GM23338 (cell line): ENCODE results near the gene SLC23A2. TPM values are rescaled to one million over a fixed set of nuclear protein-coding genes. Genes with fewer than 3 reads are reported as not detected.

ENCODE experiments used
- ATAC-seq: fragments of 200-7000 bp; cut with Tn5 transposase; 3 replicates; pipeline ENCODE4 v1.9.1; 2020
- DNase-seq: peaks from one replicate; pipeline ENCODE4 v3.0.0-alpha.2; 2015; ENCODE audit warnings: low spot score
- H2AFZ ChIP-seq: fragments of 200-600 bp; sonication (generic); 2 replicates; pipeline ENCODE4 v1.8.0; 2016; ENCODE audit warnings: antibody characterized with exemption, mild to moderate bottlenecking, moderate library complexity
- H3F3A ChIP-seq: fragments of 200-600 bp; sonication (generic); replicated peaks from 2 replicates; pipeline ENCODE4 v1.8.0; 2017; ENCODE audit warnings: antibody characterized with exemption, mixed run types, low read depth
- H3K27ac ChIP-seq: fragments of 200-600 bp; sonication (generic); 2 replicates; pipeline ENCODE4 v1.6.1; 2016; ENCODE audit warnings: low read depth
- H3K27me3 ChIP-seq: fragments of 200-600 bp; sonication (generic); 2 replicates; pipeline ENCODE4 v1.8.0; 2016; ENCODE audit warnings: mild to moderate bottlenecking, mixed run types, moderate library complexity; ENCODE audit not compliant: insufficient read depth
- H3K36me3 ChIP-seq: fragments of 200-600 bp; sonication (generic); 2 replicates; pipeline ENCODE4 v1.8.0; 2016; ENCODE audit warnings: mild to moderate bottlenecking; ENCODE audit not compliant: insufficient read depth
- H3K4me1 ChIP-seq: fragments of 200-600 bp; sonication (generic); 2 replicates; pipeline ENCODE4 v1.8.0; 2016; ENCODE audit warnings: mild to moderate bottlenecking, moderate library complexity; ENCODE audit not compliant: insufficient read depth
- H3K4me2 ChIP-seq: fragments of 200-600 bp; sonication (generic); 2 replicates; pipeline ENCODE4 v1.7.1; 2017; ENCODE audit warnings: mixed run types
- H3K4me3 ChIP-seq: fragments of 200-600 bp; sonication (generic); 2 replicates; pipeline ENCODE4 v1.6.1; 2016; ENCODE audit warnings: mixed run types
- H3K79me2 ChIP-seq: fragments of 200-600 bp; sonication (generic); replicated peaks from 2 replicates; pipeline ENCODE4 v1.8.0; 2017; ENCODE audit warnings: mild to moderate bottlenecking; ENCODE audit not compliant: insufficient read depth
- H3K9me2 ChIP-seq: fragments of 200-600 bp; sonication (generic); 2 replicates; pipeline ENCODE4 v1.8.0; 2017; ENCODE audit not compliant: insufficient read depth
- H4K20me1 ChIP-seq: fragments of 200-600 bp; sonication (generic); replicated peaks from 2 replicates; pipeline ENCODE4 v1.8.0; 2017; ENCODE audit warnings: mild to moderate bottlenecking; ENCODE audit not compliant: insufficient read depth
- H3K27ac Mint-ChIP-seq: 2 replicates; pipeline ENCODE4 v1.8.0; 2020; ENCODE audit warnings: inconsistent platforms, mild to moderate bottlenecking, moderate library complexity, mixed read lengths
- H3K27me3 Mint-ChIP-seq: 3 replicates; pipeline ENCODE4 v1.8.0; 2022; ENCODE audit warnings: low read depth, mild to moderate bottlenecking, moderate library complexity, mixed read lengths, inconsistent platforms; ENCODE audit not compliant: insufficient read depth, poor library complexity
- H3K36me3 Mint-ChIP-seq: 3 replicates; pipeline ENCODE4 v1.8.0; 2021; ENCODE audit warnings: low read depth, mild to moderate bottlenecking, inconsistent platforms, moderate library complexity, mixed read lengths
- H3K4me1 Mint-ChIP-seq: 3 replicates; pipeline ENCODE4 v1.8.0; 2020; ENCODE audit warnings: mild to moderate bottlenecking, inconsistent platforms, mixed read lengths
- H3K4me3 Mint-ChIP-seq: 3 replicates; pipeline ENCODE4 v1.8.0; 2021; ENCODE audit warnings: moderate library complexity, mild to moderate bottlenecking, inconsistent platforms, mixed read lengths
- H3K9me3 Mint-ChIP-seq: 3 replicates; pipeline ENCODE4 v1.8.0; 2020; ENCODE audit warnings: moderate library complexity, mild to moderate bottlenecking, inconsistent platforms, mixed read lengths
- CREB1 ChIP-seq: fragments of 250-450 bp; sonication (Bioruptor Pico); IDR thresholded peaks from 2 replicates; pipeline ENCODE4 v1.5.0; 2020; ENCODE audit warnings: low read depth, mild to moderate bottlenecking, moderate library complexity
- EZH2 ChIP-seq: fragments of 200-600 bp; sonication (generic); IDR thresholded peaks from one replicate; pipeline ENCODE4 v1.8.0; 2017; ENCODE audit warnings: antibody characterized with exemption, mild to moderate bottlenecking, low read depth; ENCODE audit not compliant: unreplicated experiment
- EZH2phosphoT487 ChIP-seq: fragments of 200-600 bp; sonication (generic); IDR thresholded peaks from one replicate; pipeline ENCODE4 v1.8.1; 2018; ENCODE audit warnings: antibody characterized with exemption; ENCODE audit not compliant: unreplicated experiment
- JUNB ChIP-seq: IDR thresholded peaks from one replicate; pipeline ENCODE4 v1.6.1; 2016; ENCODE audit warnings: antibody characterized with exemption; ENCODE audit not compliant: unreplicated experiment
- NANOG ChIP-seq: IDR thresholded peaks from 2 replicates; pipeline ENCODE4 v1.6.1; 2016; ENCODE audit warnings: antibody characterized with exemption, borderline replicate concordance
- POLR2AphosphoS5 ChIP-seq: IDR thresholded peaks from 2 replicates; pipeline ENCODE4 v1.6.1; 2016; ENCODE audit warnings: antibody characterized with exemption, low read depth
- STAT1 ChIP-seq: IDR thresholded peaks from one replicate; pipeline ENCODE4 v1.6.1; 2016; ENCODE audit warnings: antibody characterized with exemption; ENCODE audit not compliant: unreplicated experiment
- ZNF114 ChIP-seq: fragments of 250-450 bp; sonication (Bioruptor Pico); IDR thresholded peaks from 2 replicates; pipeline ENCODE4 v1.5.0; 2020; ENCODE audit warnings: mild to moderate bottlenecking, moderate library complexity
- ZNF331 ChIP-seq: fragments of 250-450 bp; sonication (Bioruptor Pico); IDR thresholded peaks from 2 replicates; pipeline ENCODE4 v1.5.0; 2020; ENCODE audit warnings: low read depth, mild to moderate bottlenecking, moderate library complexity
- polyA plus RNA-seq: library from polyadenylated mRNA; unstranded; fragments of >200 nt; fragmentation: Nextera tagmentation; extraction: Ambion mirVana; gene quantifications from 2 replicates; pipeline ENCODE4 v1.2.1, GENCODE V29; 2016
- total RNA-seq: library from RNA; depleted of rRNA; stranded (reverse); fragments of >200 nt; shearing (Covaris generic); gene quantifications from 2 replicates; pipeline ENCODE4 v1.2.3, GENCODE V29; 2014
- TF ChIP-seq, protein P1 (sequence below), 2 experiments: fragments of 200-600 bp in 1 of 2; sonication (generic) in 1 of 2; conservative IDR thresholded peaks; 2 replicates each; pipeline versions ENCODE4 v1.5.1 to v1.6.1; 2016 to 2017; ENCODE audit warnings: antibody characterized with exemption in 2 of 2, low read depth in 2 of 2, mild to moderate bottlenecking in 2 of 2, moderate library complexity in 1 of 2
- TF ChIP-seq, protein P2 (sequence below): IDR thresholded peaks from one replicate; pipeline ENCODE4 v1.6.1; 2018; ENCODE audit warnings: antibody characterized with exemption; ENCODE audit not compliant: unreplicated experiment

The SLC23A2 gene
- total and polyA plus RNA-seq, 2 experiments from 2014 or later, result 4.4 to 20.2 TPM

DNA sequence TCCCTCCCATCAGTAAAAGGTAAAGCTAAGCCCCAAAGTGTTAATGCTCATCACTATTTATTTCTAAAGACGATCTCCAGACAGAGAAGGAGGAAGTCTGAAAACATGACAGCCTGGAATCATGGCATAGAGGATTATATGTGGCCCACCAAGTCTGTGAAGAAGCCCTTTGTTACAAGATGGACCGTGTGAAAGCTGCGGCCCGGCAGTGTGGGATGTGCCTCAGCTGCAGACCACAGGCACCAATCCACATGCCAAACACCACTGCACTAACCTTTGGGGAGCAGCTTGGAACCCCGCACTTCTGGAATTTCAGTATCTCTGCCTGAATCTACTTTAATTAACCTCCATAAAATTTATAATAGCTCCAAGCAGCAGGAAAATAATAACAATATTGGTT is 90.4 kb downstream of the SLC23A2 start (continued):
- TF ChIP-seq, protein P1, sequence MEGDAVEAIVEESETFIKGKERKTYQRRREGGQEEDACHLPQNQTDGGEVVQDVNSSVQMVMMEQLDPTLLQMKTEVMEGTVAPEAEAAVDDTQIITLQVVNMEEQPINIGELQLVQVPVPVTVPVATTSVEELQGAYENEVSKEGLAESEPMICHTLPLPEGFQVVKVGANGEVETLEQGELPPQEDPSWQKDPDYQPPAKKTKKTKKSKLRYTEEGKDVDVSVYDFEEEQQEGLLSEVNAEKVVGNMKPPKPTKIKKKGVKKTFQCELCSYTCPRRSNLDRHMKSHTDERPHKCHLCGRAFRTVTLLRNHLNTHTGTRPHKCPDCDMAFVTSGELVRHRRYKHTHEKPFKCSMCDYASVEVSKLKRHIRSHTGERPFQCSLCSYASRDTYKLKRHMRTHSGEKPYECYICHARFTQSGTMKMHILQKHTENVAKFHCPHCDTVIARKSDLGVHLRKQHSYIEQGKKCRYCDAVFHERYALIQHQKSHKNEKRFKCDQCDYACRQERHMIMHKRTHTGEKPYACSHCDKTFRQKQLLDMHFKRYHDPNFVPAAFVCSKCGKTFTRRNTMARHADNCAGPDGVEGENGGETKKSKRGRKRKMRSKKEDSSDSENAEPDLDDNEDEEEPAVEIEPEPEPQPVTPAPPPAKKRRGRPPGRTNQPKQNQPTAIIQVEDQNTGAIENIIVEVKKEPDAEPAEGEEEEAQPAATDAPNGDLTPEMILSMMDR (conservative IDR thresholded peaks at IDR 0.05; ENCODE audit: low read depth in 2 of 2), result no peak
- TF ChIP-seq ZNF114 (no peak), NANOG (no peak), EZH2 (no peak), EZH2phosphoT487 (no peak)

DNA sequence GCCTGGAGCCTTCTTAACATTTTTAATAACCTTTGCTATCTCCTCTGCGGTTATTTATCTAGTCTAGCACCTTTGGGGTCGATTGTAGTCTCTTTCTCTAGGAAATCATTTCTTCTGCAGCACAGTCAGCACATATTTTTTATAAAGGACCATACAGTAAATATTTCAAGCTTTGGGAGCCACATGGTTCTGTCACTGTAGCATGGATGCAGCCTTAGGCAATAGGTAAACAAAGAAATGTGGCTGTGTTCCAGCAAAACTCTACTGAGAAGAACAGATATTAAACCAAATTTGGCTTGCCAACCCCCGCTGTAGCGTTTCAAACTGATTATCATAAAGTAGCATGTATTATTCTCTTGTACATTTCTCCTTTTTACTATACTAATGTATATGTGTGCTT is 95.7 kb downstream of the SLC23A2 start:
- peaks cover 9% of the 10 kb centered on the region; the same call in 2 of the 3 replicates for H3K9me3 Mint-ChIP-seq
- Histone ChIP-seq H3K9me2 (no peaks in the 10 kb centered on the region), H3K27ac (no peak overlapping the region), H3K4me3 (no peak overlapping the region), H3K4me1 (no peaks in the 10 kb centered on the region), H3F3A (no peaks in the 10 kb centered on the region), H3K36me3 (no peaks in the 10 kb centered on the region), H3K27me3 (no peaks in the 10 kb centered on the region), H3K4me2 (no peak overlapping the region), H4K20me1 (no peaks in the 10 kb centered on the region; the same call in 1 of the 2 replicates), H2AFZ (no peak overlapping the region), H3K79me2 (no peaks in the 10 kb centered on the region)
- TF ChIP-seq STAT1, result no peak
- TF ChIP-seq, protein P2, sequence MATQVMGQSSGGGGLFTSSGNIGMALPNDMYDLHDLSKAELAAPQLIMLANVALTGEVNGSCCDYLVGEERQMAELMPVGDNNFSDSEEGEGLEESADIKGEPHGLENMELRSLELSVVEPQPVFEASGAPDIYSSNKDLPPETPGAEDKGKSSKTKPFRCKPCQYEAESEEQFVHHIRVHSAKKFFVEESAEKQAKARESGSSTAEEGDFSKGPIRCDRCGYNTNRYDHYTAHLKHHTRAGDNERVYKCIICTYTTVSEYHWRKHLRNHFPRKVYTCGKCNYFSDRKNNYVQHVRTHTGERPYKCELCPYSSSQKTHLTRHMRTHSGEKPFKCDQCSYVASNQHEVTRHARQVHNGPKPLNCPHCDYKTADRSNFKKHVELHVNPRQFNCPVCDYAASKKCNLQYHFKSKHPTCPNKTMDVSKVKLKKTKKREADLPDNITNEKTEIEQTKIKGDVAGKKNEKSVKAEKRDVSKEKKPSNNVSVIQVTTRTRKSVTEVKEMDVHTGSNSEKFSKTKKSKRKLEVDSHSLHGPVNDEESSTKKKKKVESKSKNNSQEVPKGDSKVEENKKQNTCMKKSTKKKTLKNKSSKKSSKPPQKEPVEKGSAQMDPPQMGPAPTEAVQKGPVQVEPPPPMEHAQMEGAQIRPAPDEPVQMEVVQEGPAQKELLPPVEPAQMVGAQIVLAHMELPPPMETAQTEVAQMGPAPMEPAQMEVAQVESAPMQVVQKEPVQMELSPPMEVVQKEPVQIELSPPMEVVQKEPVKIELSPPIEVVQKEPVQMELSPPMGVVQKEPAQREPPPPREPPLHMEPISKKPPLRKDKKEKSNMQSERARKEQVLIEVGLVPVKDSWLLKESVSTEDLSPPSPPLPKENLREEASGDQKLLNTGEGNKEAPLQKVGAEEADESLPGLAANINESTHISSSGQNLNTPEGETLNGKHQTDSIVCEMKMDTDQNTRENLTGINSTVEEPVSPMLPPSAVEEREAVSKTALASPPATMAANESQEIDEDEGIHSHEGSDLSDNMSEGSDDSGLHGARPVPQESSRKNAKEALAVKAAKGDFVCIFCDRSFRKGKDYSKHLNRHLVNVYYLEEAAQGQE, result no peak
- TF ChIP-seq CREB1 (CRISPR knock-in tag), result no peak
- TF ChIP-seq, protein P1 (conservative IDR thresholded peaks at IDR 0.05; ENCODE audit: low read depth in 2 of 2), result no peak
- no peak for TF ChIP-seq EZH2
- TF ChIP-seq JUNB, result no peak
- TF ChIP-seq NANOG, result no peak
- no peak for TF ChIP-seq POLR2AphosphoS5
- no peak for TF ChIP-seq ZNF331 (CRISPR knock-in tag)
- ATAC-seq, result no peak
- DNase-seq, result no peak
- H3K4me1 Mint-ChIP-seq, result peaks cover 4% of the 10 kb centered on the region; the same call in 1 of the 3 replicates
- peaks cover 16% of the 10 kb centered on the region for H3K36me3 Mint-ChIP-seq
- no peak overlapping the region for H3K4me3 Mint-ChIP-seq
- H3K27ac Mint-ChIP-seq, result no peak overlapping the region
- H3K27me3 Mint-ChIP-seq, result peaks cover 2% of the 10 kb centered on the region
